NCI-H146 treated with DMSO at 0.1 percent for 48 hours (cell line): ENCODE measurements around the gene CCDC171.
A peak's percentile ranks its signal among the peaks of the same experiment; 100 is the strongest.
"Not testable (repeated sequence)": the region's sequence is repeated elsewhere in the genome, so short reads cannot be mapped to it uniquely, and the experiment has no call there.

Source experiments
- DNase-seq: peaks from one replicate; lab custom pipeline; 2025; ENCODE audit not compliant: unreplicated experiment; lab: John Stamatoyannopoulos, UW

Gene CCDC171

GRCh38 chr9:15552636-15553527 is at the start of gene CCDC171:
TSS of gene CCDC171 (plus strand) at chr9:15553043. CDS start at chr9:15564089, 11,046 bp downstream.
- DNase-seq, result peak; percentile 96

GRCh38 chr9:15505921-15506320 is 46.9 kb upstream of the CCDC171 start:
- no peak for DNase-seq

GRCh38 chr9:15509931-15510788 is 42.7 kb upstream of the CCDC171 start:
- peak; percentile 43 for DNase-seq

- peak; percentile 91 for DNase-seq
Observed at GRCh38 chr9:15510789-15511575, 41.9 kb upstream of the CCDC171 start, which contains the start of gene PSIP1. TSS of gene PSIP1 (minus strand) at chr9:15510970. CDS start at chr9:15510188, 782 bp downstream.

GRCh38 chr9:15512204-15512603 is 40.6 kb upstream of the CCDC171 start:
- no peak for DNase-seq

GRCh38 chr9:15512889-15513288 is 40.0 kb upstream of the CCDC171 start:
- no peak for DNase-seq

- peak; percentile 10 for DNase-seq
Observed at GRCh38 chr9:15513335-15513734, 39.5 kb upstream of the CCDC171 start.

- no peak for DNase-seq
Observed at GRCh38 chr9:15519831-15520230, 33.0 kb upstream of the CCDC171 start.

- no peak for DNase-seq
Observed at GRCh38 chr9:15521254-15521653, 31.6 kb upstream of the CCDC171 start.

GRCh38 chr9:15522130-15522755 is 30.6 kb upstream of the CCDC171 start:
- no peak for DNase-seq

- DNase-seq, result no peak
Observed at GRCh38 chr9:15524845-15525455, 27.9 kb upstream of the CCDC171 start.

- DNase-seq, result no peak
Observed at GRCh38 chr9:15525958-15526357, 26.9 kb upstream of the CCDC171 start.

- DNase-seq, result not testable (repeated sequence)
Observed at GRCh38 chr9:15527035-15527434, 25.8 kb upstream of the CCDC171 start.

GRCh38 chr9:15529566-15530324 is 23.1 kb upstream of the CCDC171 start:
- no peak for DNase-seq

- no peak for DNase-seq
Observed at GRCh38 chr9:15531380-15531779, 21.5 kb upstream of the CCDC171 start.

GRCh38 chr9:15541872-15542271 is 11.0 kb upstream of the CCDC171 start:
- DNase-seq, result no peak

GRCh38 chr9:15542624-15543023 is 10.2 kb upstream of the CCDC171 start:
- DNase-seq, result no peak

- no peak for DNase-seq
Observed at GRCh38 chr9:15543047-15543813, 9.6 kb upstream of the CCDC171 start.

- no peak for DNase-seq
Observed at GRCh38 chr9:15549611-15550010, 3.2 kb upstream of the CCDC171 start.
